ENCODE measurements around the gene SVEP1.

Gene SVEP1

DNA sequence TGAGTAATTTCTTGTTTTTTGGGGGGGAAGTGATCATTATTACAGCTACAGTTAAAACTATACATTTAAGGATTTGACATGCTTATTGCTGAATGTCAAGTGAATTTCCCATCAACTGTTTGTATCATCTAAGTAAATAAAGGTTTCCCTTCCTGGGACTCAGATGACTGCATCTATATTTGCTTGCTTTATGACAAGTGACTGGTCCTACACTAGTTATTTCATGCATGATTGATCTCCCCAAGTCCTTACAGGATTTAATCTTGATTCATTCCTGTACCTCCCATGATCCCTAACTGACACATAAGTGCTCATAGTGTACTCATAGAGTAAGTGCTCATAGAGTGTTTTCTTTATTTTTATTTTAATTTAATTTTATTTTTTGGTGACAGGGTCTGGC lies 244.7 kb downstream of the SVEP1 start:
- H3K4me1 ChIP-seq (ENCODE audit: control insufficient read depth, low read depth, low read length), result no peaks in the 10 kb centered on the region
- H3K4me3 ChIP-seq (ENCODE audit: low read length), result no peak overlapping the region
- H3K18ac ChIP-seq (ENCODE audit: low read length), result no peak overlapping the region
- H2BK15ac ChIP-seq (replicated peaks; ENCODE audit: low read depth), result no peak overlapping the region
- H3K27me3 ChIP-seq (ENCODE audit: insufficient read depth, low read length, poor library complexity), result no peaks in the 10 kb centered on the region
- H3K56ac ChIP-seq (ENCODE audit: low read length), result no peak overlapping the region
- DNase-seq, result no peak
- H2BK5ac ChIP-seq (ENCODE audit: low read length), result no peak overlapping the region
- no peak overlapping the region for H3K4ac ChIP-seq (ENCODE audit: low read depth, low read length)
- H3K23ac ChIP-seq (ENCODE audit: low read length), result no peak overlapping the region
- no peak overlapping the region for H3K4me2 ChIP-seq (ENCODE audit: low read length)
- no peaks in the 10 kb centered on the region for H3K79me1 ChIP-seq (ENCODE audit: low read length)
- no peak overlapping the region for H2AK5ac ChIP-seq (ENCODE audit: low read length)
- H3K9ac ChIP-seq (ENCODE audit: low read length), result no peak overlapping the region
- no peaks in the 10 kb centered on the region for H3K36me3 ChIP-seq (ENCODE audit: control insufficient read depth, insufficient read depth, low read length)
- no peak overlapping the region for H2BK120ac ChIP-seq (ENCODE audit: low read depth, low read length)
- H4K5ac ChIP-seq (ENCODE audit: low read length), result no peak overlapping the region
- H3K27ac ChIP-seq (ENCODE audit: low read depth, low read length), result no peak overlapping the region
- H4K8ac ChIP-seq (ENCODE audit: low read depth, low read length), result no peak overlapping the region
- H3K79me2 ChIP-seq (ENCODE audit: control insufficient read depth, insufficient read depth, low read length), result no peaks in the 10 kb centered on the region

DNA sequence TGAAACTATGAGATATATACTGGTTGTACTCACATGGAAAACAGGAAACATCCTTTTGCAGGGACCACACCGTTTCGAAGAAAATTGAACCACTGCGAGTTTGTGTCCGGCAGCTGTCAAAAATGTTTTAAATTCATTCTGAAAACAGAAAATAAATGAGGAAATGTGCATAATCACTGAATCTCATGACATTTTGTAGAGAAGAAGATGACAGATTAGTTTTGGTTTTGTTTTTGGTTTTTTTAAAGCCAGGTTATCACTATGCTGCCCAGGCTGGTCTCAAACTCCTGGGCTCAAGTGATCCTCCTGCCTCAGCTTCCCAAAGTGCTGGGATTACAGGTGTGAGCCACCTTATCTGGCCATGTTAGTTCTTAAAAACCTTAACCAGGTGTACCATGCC lies 245.4 kb downstream of the SVEP1 start:
- H3K36me3 ChIP-seq (ENCODE audit: control insufficient read depth, insufficient read depth, low read length), result no peaks in the 10 kb centered on the region
- H3K4ac ChIP-seq (ENCODE audit: low read depth, low read length), result no peak overlapping the region
- H2BK15ac ChIP-seq (replicated peaks; ENCODE audit: low read depth), result no peak overlapping the region
- DNase-seq, result no peak
- H2BK5ac ChIP-seq (ENCODE audit: low read length), result no peak overlapping the region
- H3K79me2 ChIP-seq (ENCODE audit: control insufficient read depth, insufficient read depth, low read length), result no peaks in the 10 kb centered on the region
- H4K8ac ChIP-seq (ENCODE audit: low read depth, low read length), result no peak overlapping the region
- no peak overlapping the region for H3K9ac ChIP-seq (ENCODE audit: low read length)
- no peaks in the 10 kb centered on the region for H3K79me1 ChIP-seq (ENCODE audit: low read length)
- H3K27me3 ChIP-seq (ENCODE audit: insufficient read depth, low read length, poor library complexity), result no peaks in the 10 kb centered on the region
- no peak overlapping the region for H4K5ac ChIP-seq (ENCODE audit: low read length)
- no peak overlapping the region for H2AK5ac ChIP-seq (ENCODE audit: low read length)
- no peak overlapping the region for H3K18ac ChIP-seq (ENCODE audit: low read length)
- no peak overlapping the region for H2BK120ac ChIP-seq (ENCODE audit: low read depth, low read length)
- no peak overlapping the region for H3K27ac ChIP-seq (ENCODE audit: low read depth, low read length)
- WGBS (ENCODE audit: extremely low coverage, insufficient coverage, low lambda C conversion rate), result no CpG with 5 or more reads among the region's 4 CpGs
- no peaks in the 10 kb centered on the region for H3K4me1 ChIP-seq (ENCODE audit: control insufficient read depth, low read depth, low read length)
- no peak overlapping the region for H3K4me2 ChIP-seq (ENCODE audit: low read length)
- H3K56ac ChIP-seq (ENCODE audit: low read length), result no peak overlapping the region
- H3K23ac ChIP-seq (ENCODE audit: low read length), result no peak overlapping the region
- no peak overlapping the region for H3K4me3 ChIP-seq (ENCODE audit: low read length)

DNA sequence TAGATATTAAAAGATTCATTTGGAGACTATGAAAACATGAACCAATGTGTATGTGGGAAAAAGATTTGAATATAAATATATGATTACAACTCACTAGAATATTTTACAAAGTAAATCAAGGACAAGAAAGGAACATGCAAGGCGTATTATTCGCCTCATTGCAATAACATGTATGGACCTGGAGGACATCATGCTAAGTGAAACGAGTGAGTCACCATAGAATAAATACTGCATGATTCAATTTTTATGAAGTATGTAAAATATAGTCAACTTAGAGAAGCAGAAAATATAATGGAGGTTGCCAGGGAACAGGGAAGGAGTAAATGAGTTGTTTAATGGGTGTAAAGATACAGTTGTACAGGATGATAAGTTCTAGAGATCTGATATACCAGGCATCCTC lies 246.8 kb downstream of the SVEP1 start:
- Histone ChIP-seq H2AK5ac (ENCODE audit: low read length) (no peak overlapping the region), H4K8ac (ENCODE audit: low read depth, low read length) (no peak overlapping the region), H3K36me3 (ENCODE audit: control insufficient read depth, insufficient read depth, low read length) (no peaks in the 10 kb centered on the region), H3K4me1 (ENCODE audit: control insufficient read depth, low read depth, low read length) (no peaks in the 10 kb centered on the region), H3K23ac (ENCODE audit: low read length) (no peak overlapping the region), H4K5ac (ENCODE audit: low read length) (no peak overlapping the region), H2BK15ac (replicated peaks; ENCODE audit: low read depth) (no peak overlapping the region), H3K27ac (ENCODE audit: low read depth, low read length) (no peak overlapping the region), H2BK120ac (ENCODE audit: low read depth, low read length) (no peak overlapping the region), H2BK5ac (ENCODE audit: low read length) (no peak overlapping the region), H3K18ac (ENCODE audit: low read length) (no peak overlapping the region), H3K4me3 (ENCODE audit: low read length) (no peak overlapping the region), H3K4ac (ENCODE audit: low read depth, low read length) (no peak overlapping the region), H3K79me1 (ENCODE audit: low read length) (no peaks in the 10 kb centered on the region), H3K9ac (ENCODE audit: low read length) (no peak overlapping the region), H3K4me2 (ENCODE audit: low read length) (no peak overlapping the region), H3K56ac (ENCODE audit: low read length) (no peak overlapping the region), H3K27me3 (ENCODE audit: insufficient read depth, low read length, poor library complexity) (no peaks in the 10 kb centered on the region), H3K79me2 (ENCODE audit: control insufficient read depth, insufficient read depth, low read length) (no peaks in the 10 kb centered on the region)
- DNase-seq, result no peak
- WGBS (ENCODE audit: extremely low coverage, insufficient coverage, low lambda C conversion rate), result no CpG with 5 or more reads among the region's 3 CpGs

DNA sequence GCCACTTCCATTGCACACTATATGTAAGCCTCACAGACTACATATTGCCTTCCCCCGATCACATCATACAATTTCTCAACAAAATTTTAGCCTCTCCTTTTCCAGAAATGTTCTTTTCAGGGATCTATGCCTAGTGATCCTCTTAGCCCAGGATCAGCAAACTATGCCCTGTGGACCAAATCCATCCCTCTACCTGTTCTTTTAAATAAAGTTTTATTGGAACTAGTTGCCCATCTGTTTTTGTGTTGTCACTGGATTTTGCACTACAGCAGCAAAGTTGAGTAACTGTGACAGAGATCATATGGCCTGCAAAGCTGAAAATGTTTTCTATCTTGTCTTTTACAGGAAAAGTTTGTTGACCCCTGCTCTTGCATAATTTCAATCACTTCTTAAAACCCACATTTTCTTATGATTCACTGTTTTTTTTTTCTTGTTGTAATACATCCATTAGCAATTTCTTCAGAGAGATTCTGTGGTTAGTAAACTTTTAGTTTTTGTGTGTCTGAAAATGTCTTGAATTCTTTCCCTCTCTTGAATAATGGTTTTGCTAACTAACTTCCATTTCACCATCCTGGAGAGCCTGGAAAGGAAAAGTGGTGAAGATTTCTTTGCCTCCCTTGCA lies 248.9 kb downstream of the SVEP1 start:
- Histone ChIP-seq H2BK15ac (replicated peaks; ENCODE audit: low read depth) (no peak overlapping the region), H3K9ac (ENCODE audit: low read length) (no peak overlapping the region), H2BK5ac (ENCODE audit: low read length) (no peak overlapping the region), H3K27me3 (ENCODE audit: insufficient read depth, low read length, poor library complexity) (no peaks in the 10 kb centered on the region), H2BK120ac (ENCODE audit: low read depth, low read length) (no peak overlapping the region), H4K8ac (ENCODE audit: low read depth, low read length) (no peak overlapping the region), H3K36me3 (ENCODE audit: control insufficient read depth, insufficient read depth, low read length) (no peaks in the 10 kb centered on the region), H3K56ac (ENCODE audit: low read length) (no peak overlapping the region), H3K79me2 (ENCODE audit: control insufficient read depth, insufficient read depth, low read length) (no peaks in the 10 kb centered on the region), H3K79me1 (ENCODE audit: low read length) (no peaks in the 10 kb centered on the region), H3K18ac (ENCODE audit: low read length) (no peak overlapping the region), H2AK5ac (ENCODE audit: low read length) (no peak overlapping the region), H3K4me1 (ENCODE audit: control insufficient read depth, low read depth, low read length) (no peaks in the 10 kb centered on the region), H4K5ac (ENCODE audit: low read length) (no peak overlapping the region), H3K4ac (ENCODE audit: low read depth, low read length) (no peak overlapping the region), H3K23ac (ENCODE audit: low read length) (no peak overlapping the region), H3K27ac (ENCODE audit: low read depth, low read length) (no peak overlapping the region), H3K4me3 (ENCODE audit: low read length) (no peak overlapping the region), H3K4me2 (ENCODE audit: low read length) (no peak overlapping the region)
- no peak for DNase-seq
- WGBS (ENCODE audit: extremely low coverage, insufficient coverage, low lambda C conversion rate), result 100% methylated on average over 1 of the region's 1 CpG

- H3K4me3 ChIP-seq (ENCODE audit: low read length), result no peak overlapping the region
- H3K36me3 ChIP-seq (ENCODE audit: control insufficient read depth, insufficient read depth, low read length), result no peaks in the 10 kb centered on the region
- H3K4me1 ChIP-seq (ENCODE audit: control insufficient read depth, low read depth, low read length), result no peaks in the 10 kb centered on the region
- H3K9ac ChIP-seq (ENCODE audit: low read length), result no peak overlapping the region
- H2BK5ac ChIP-seq (ENCODE audit: low read length), result no peak overlapping the region
- no peaks in the 10 kb centered on the region for H3K79me1 ChIP-seq (ENCODE audit: low read length)
- no peak overlapping the region for H3K4me2 ChIP-seq (ENCODE audit: low read length)
- H3K27ac ChIP-seq (ENCODE audit: low read depth, low read length), result no peak overlapping the region
- H3K23ac ChIP-seq (ENCODE audit: low read length), result no peak overlapping the region
- H3K56ac ChIP-seq (ENCODE audit: low read length), result no peak overlapping the region
- no peaks in the 10 kb centered on the region for H3K79me2 ChIP-seq (ENCODE audit: control insufficient read depth, insufficient read depth, low read length)
- H4K8ac ChIP-seq (ENCODE audit: low read depth, low read length), result no peak overlapping the region
- no peak overlapping the region for H3K4ac ChIP-seq (ENCODE audit: low read depth, low read length)
- no peak overlapping the region for H2AK5ac ChIP-seq (ENCODE audit: low read length)
- no CpG with 5 or more reads among the region's 5 CpGs for WGBS (ENCODE audit: extremely low coverage, insufficient coverage, low lambda C conversion rate)
- no peak overlapping the region for H3K18ac ChIP-seq (ENCODE audit: low read length)
- no peak overlapping the region for H4K5ac ChIP-seq (ENCODE audit: low read length)
- H2BK120ac ChIP-seq (ENCODE audit: low read depth, low read length), result no peak overlapping the region
- H3K27me3 ChIP-seq (ENCODE audit: insufficient read depth, low read length, poor library complexity), result no peaks in the 10 kb centered on the region
- H2BK15ac ChIP-seq (replicated peaks; ENCODE audit: low read depth), result no peak overlapping the region
- no peak for DNase-seq
Measured at GRCh38 chr9:110329639-110330230, 249.8 kb downstream of the SVEP1 start.

DNA sequence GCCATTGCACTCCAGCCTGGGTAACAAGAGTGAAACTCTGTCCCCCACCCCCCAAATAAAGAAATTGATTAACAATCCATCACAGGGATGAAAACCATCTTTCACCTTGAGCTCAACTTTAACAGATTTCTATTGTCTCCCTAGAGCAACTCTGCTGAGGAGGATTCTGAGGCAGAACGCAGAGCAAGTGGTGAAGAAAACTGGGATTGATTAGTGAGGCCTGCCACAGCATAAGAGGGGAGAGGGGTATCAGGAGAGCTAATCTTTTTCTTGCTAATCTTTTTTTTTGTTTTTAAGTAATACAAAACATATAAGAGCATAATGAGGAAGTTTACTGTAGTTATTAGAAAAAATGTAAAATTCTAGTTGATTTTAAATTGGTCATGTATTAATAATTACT lies 250.8 kb downstream of the SVEP1 start:
- H3K79me2 ChIP-seq (ENCODE audit: control insufficient read depth, insufficient read depth, low read length), result no peaks in the 10 kb centered on the region
- no peak overlapping the region for H3K56ac ChIP-seq (ENCODE audit: low read length)
- DNase-seq, result no peak
- H3K9ac ChIP-seq (ENCODE audit: low read length), result no peak overlapping the region
- H3K79me1 ChIP-seq (ENCODE audit: low read length), result no peaks in the 10 kb centered on the region
- H3K36me3 ChIP-seq (ENCODE audit: control insufficient read depth, insufficient read depth, low read length), result no peaks in the 10 kb centered on the region
- H3K18ac ChIP-seq (ENCODE audit: low read length), result no peak overlapping the region
- H2AK5ac ChIP-seq (ENCODE audit: low read length), result no peak overlapping the region
- H3K27me3 ChIP-seq (ENCODE audit: insufficient read depth, low read length, poor library complexity), result no peaks in the 10 kb centered on the region
- H2BK15ac ChIP-seq (replicated peaks; ENCODE audit: low read depth), result no peak overlapping the region
- no peaks in the 10 kb centered on the region for H3K4me1 ChIP-seq (ENCODE audit: control insufficient read depth, low read depth, low read length)
- no peak overlapping the region for H4K8ac ChIP-seq (ENCODE audit: low read depth, low read length)
- H3K4me3 ChIP-seq (ENCODE audit: low read length), result no peak overlapping the region
- H4K5ac ChIP-seq (ENCODE audit: low read length), result no peak overlapping the region
- WGBS (ENCODE audit: extremely low coverage, insufficient coverage, low lambda C conversion rate), result no CpG with 5 or more reads among the region's 1 CpG
- H3K4me2 ChIP-seq (ENCODE audit: low read length), result no peak overlapping the region
- no peak overlapping the region for H3K27ac ChIP-seq (ENCODE audit: low read depth, low read length)
- no peak overlapping the region for H3K23ac ChIP-seq (ENCODE audit: low read length)
- no peak overlapping the region for H2BK5ac ChIP-seq (ENCODE audit: low read length)
- no peak overlapping the region for H3K4ac ChIP-seq (ENCODE audit: low read depth, low read length)
- no peak overlapping the region for H2BK120ac ChIP-seq (ENCODE audit: low read depth, low read length)

All from mesendoderm (in vitro differentiated cells).